OCI-LY7 (cell line): ENCODE measurements around the gene TRIM25.

ENCODE experiments used
- CTCF ChIP-seq: fragments of 200-600 bp; sonication (generic); conservative IDR thresholded peaks from 2 replicates; pipeline ENCODE4 v1.5.1; 2014; ENCODE audit warnings: mild to moderate bottlenecking, antibody characterized with exemption, low read length, moderate library complexity, mixed read lengths
- EZH2phosphoT487 ChIP-seq: fragments of 200-600 bp; sonication (generic); IDR thresholded peaks from 2 replicates; pipeline ENCODE4 v1.6.1; 2018; ENCODE audit warnings: low read depth, borderline replicate concordance, mild to moderate bottlenecking, mixed run types, antibody characterized with exemption, low read length, moderate library complexity, mixed read lengths

GRCh38 chr17:56948491-56948890 is 34.6 kb upstream of the TRIM25 start:
- TF ChIP-seq CTCF = no peak
- no peak for TF ChIP-seq EZH2phosphoT487
